SK-N-SH treated with all-trans-retinoic acid at 6 μM for 48 hours (cell line): ENCODE measurements around the gene TMEM229B.

ENCODE experiments used
- ATAC-seq: fragments of 200-7000 bp; cut with Tn5 transposase; 3 replicates; pipeline ENCODE4 v1.9.1; 2020; ENCODE audit warnings: mild to moderate bottlenecking, moderate library complexity
- ARNTL ChIP-seq: fragments of 450-650 bp; formaldehyde crosslinking; IDR thresholded peaks from 2 replicates; pipeline ENCODE4 v1.5.0; 2020; ENCODE audit warnings: low read depth, mild to moderate bottlenecking, moderate library complexity, borderline replicate concordance
- BACH2 ChIP-seq: fragments of 250-450 bp; sonication (Bioruptor Pico); IDR thresholded peaks from 2 replicates; pipeline ENCODE4 v1.9.0; 2021; ENCODE audit warnings: mild to moderate bottlenecking, borderline replicate concordance
- CREB5 ChIP-seq: fragments of 250-450 bp; sonication (Bioruptor Pico); IDR thresholded peaks from 2 replicates; pipeline ENCODE4 v1.5.1; 2020; ENCODE audit warnings: low read depth, mild to moderate bottlenecking, moderate library complexity
- CSDC2 ChIP-seq: fragments of 250-450 bp; sonication (Bioruptor Pico); IDR thresholded peaks from 2 replicates; pipeline ENCODE4 v1.5.0; 2020; ENCODE audit warnings: mild to moderate bottlenecking, moderate library complexity
- CSRNP3 ChIP-seq: fragments of 250-450 bp; sonication (Bioruptor Pico); IDR thresholded peaks from 2 replicates; pipeline ENCODE4 v1.5.1; 2021; ENCODE audit warnings: mild to moderate bottlenecking, moderate library complexity
- ESRRG ChIP-seq: fragments of 250-450 bp; sonication (Bioruptor Pico); IDR thresholded peaks from 2 replicates; pipeline ENCODE4 v1.6.1; 2021; ENCODE audit warnings: mild to moderate bottlenecking
- GLIS3 ChIP-seq: fragments of 250-450 bp; sonication (Bioruptor Pico); IDR thresholded peaks from 2 replicates; pipeline ENCODE4 v1.5.0; 2020; ENCODE audit warnings: mild to moderate bottlenecking, moderate library complexity
- ISL1 ChIP-seq: fragments of 250-450 bp; sonication (Bioruptor Pico); IDR thresholded peaks from 2 replicates; pipeline ENCODE4 v2.1.2; 2022; ENCODE audit warnings: mild to moderate bottlenecking, moderate library complexity
- PATZ1 ChIP-seq: fragments of 250-450 bp; sonication (Bioruptor Pico); IDR thresholded peaks from 2 replicates; pipeline ENCODE4 v1.8.0; 2020; ENCODE audit warnings: mild to moderate bottlenecking, moderate library complexity, borderline replicate concordance
- POU6F1 ChIP-seq: fragments of 250-450 bp; sonication (Bioruptor Pico); IDR thresholded peaks from 2 replicates; pipeline ENCODE4 v1.8.0; 2021; ENCODE audit warnings: low read depth, mild to moderate bottlenecking, moderate library complexity, borderline replicate concordance
- PPARA ChIP-seq: fragments of 250-450 bp; sonication (Bioruptor Pico); IDR thresholded peaks from 2 replicates; pipeline ENCODE4 v1.5.0; 2020; ENCODE audit warnings: mild to moderate bottlenecking, borderline replicate concordance
- RARB ChIP-seq: fragments of 250-450 bp; sonication (Bioruptor Pico); IDR thresholded peaks from 2 replicates; pipeline ENCODE4 v1.8.0; 2021; ENCODE audit warnings: mild to moderate bottlenecking, moderate library complexity
- SNAI2 ChIP-seq: fragments of 250-450 bp; sonication (Bioruptor Pico); IDR thresholded peaks from 2 replicates; pipeline ENCODE4 v1.5.0; 2020; ENCODE audit warnings: mild to moderate bottlenecking, moderate library complexity
- TCF4 ChIP-seq: fragments of 250-450 bp; sonication (Bioruptor Pico); IDR thresholded peaks from 2 replicates; pipeline ENCODE4 v1.8.0; 2021; ENCODE audit warnings: mild to moderate bottlenecking, moderate library complexity, borderline replicate concordance
- TOX ChIP-seq: fragments of 250-450 bp; sonication (Bioruptor Pico); IDR thresholded peaks from 2 replicates; pipeline ENCODE4 v1.8.0; 2021; ENCODE audit warnings: mild to moderate bottlenecking, moderate library complexity, borderline replicate concordance
- TSHZ2 ChIP-seq: fragments of 250-450 bp; sonication (Bioruptor Pico); IDR thresholded peaks from 2 replicates; pipeline ENCODE4 v1.5.0; 2020; ENCODE audit warnings: mild to moderate bottlenecking, moderate library complexity
- ZC3H10 ChIP-seq: fragments of 250-450 bp; sonication (Bioruptor Pico); IDR thresholded peaks from 2 replicates; pipeline ENCODE4 v1.5.1; 2021; ENCODE audit warnings: mild to moderate bottlenecking, moderate library complexity
- ZFP3 ChIP-seq: fragments of 250-450 bp; sonication (Bioruptor Pico); IDR thresholded peaks from 2 replicates; pipeline ENCODE4 v1.5.0; 2020; ENCODE audit warnings: mild to moderate bottlenecking, moderate library complexity
- ZFP30 ChIP-seq: fragments of 450-650 bp; formaldehyde crosslinking; IDR thresholded peaks from 2 replicates; pipeline ENCODE4 v1.5.0; 2022; ENCODE audit warnings: mild to moderate bottlenecking, moderate library complexity
- ZNF565 ChIP-seq: fragments of 450-650 bp; formaldehyde crosslinking; conservative IDR thresholded peaks from 2 replicates; pipeline ENCODE4 v1.5.0; 2020; ENCODE audit warnings: low read depth, mild to moderate bottlenecking, moderate library complexity
- ZNF70 ChIP-seq: fragments of 450-650 bp; formaldehyde crosslinking; IDR thresholded peaks from 2 replicates; pipeline ENCODE4 v1.5.0; 2020; ENCODE audit warnings: mild to moderate bottlenecking, moderate library complexity
- ZNF8 ChIP-seq: fragments of 450-650 bp; formaldehyde crosslinking; IDR thresholded peaks from 2 replicates; pipeline ENCODE4 v1.5.0; 2020; ENCODE audit warnings: mild to moderate bottlenecking, moderate library complexity

The TMEM229B gene

GRCh38 chr14:67480011-67480410 is 8.5 kb downstream of the TMEM229B start (continued):
- no peak for TF ChIP-seq ZNF8 (CRISPR knock-in tag)

- no peak for ATAC-seq
Measured at GRCh38 chr14:67478800-67479084, 9.8 kb downstream of the TMEM229B start.

GRCh38 chr14:67477926-67478799 is 10.4 kb downstream of the TMEM229B start:
- TF ChIP-seq ZNF8 (CRISPR knock-in tag) (no peak), TOX (no peak), POU6F1 (no peak), PPARA (CRISPR knock-in tag) (no peak), ZNF70 (CRISPR knock-in tag) (no peak), RARB (no peak), CSDC2 (CRISPR knock-in tag) (no peak), ISL1 (no peak), ZNF565 (CRISPR knock-in tag) (no peak), ZFP3 (CRISPR knock-in tag) (no peak), ARNTL (no peak), CSRNP3 (CRISPR knock-in tag) (no peak)
- no peak for ATAC-seq

More at GRCh38 chr14:67478800-67479084, 9.8 kb downstream of the TMEM229B start:
- no peak for TF ChIP-seq ZFP3 (CRISPR knock-in tag)
- TF ChIP-seq, all 23 proteins: peak for 0

- TF ChIP-seq CREB5 (CRISPR knock-in tag) (no peak), BACH2 (no peak), ZFP30 (CRISPR knock-in tag) (no peak), PATZ1 (CRISPR knock-in tag) (no peak), PPARA (CRISPR knock-in tag) (no peak), ZNF8 (CRISPR knock-in tag) (no peak), ARNTL (no peak), TOX (no peak), SNAI2 (CRISPR knock-in tag) (no peak), ZNF70 (CRISPR knock-in tag) (no peak), ZFP3 (CRISPR knock-in tag) (no peak), ZC3H10 (no peak), GLIS3 (CRISPR knock-in tag) (no peak), ZNF565 (CRISPR knock-in tag) (no peak), RARB (no peak), ESRRG (CRISPR knock-in tag) (no peak), TCF4 (CRISPR knock-in tag) (no peak), TSHZ2 (no peak)
- ATAC-seq: no peak
Measured at GRCh38 chr14:67474366-67474765, 14.2 kb downstream of the TMEM229B start.
